T-helper 2 cell treated with Interferon-gamma antibody and Interleukin-4, amounts not matched to agents 100 ng/mL and 5 ng/mL, for 36 hours (primary cell): ENCODE measurements around the gene ZCCHC17. TPM values are rescaled to one million over a fixed set of nuclear protein-coding genes. Genes with fewer than 3 reads are reported as not detected.
"Not testable (repeated sequence)": the region's sequence is repeated elsewhere in the genome, so short reads cannot be mapped to it uniquely, and the experiment has no call there.

Source experiments
- intact Hi-C: fragments of 100-400 bp; cut with micrococcal nuclease; formaldehyde crosslinking; loops from one replicate; pipeline ENCODE4 v1.15.1; 2023
- total RNA-seq: library from RNA; stranded (reverse); gene quantifications from 2 replicates; pipeline ENCODE4 v1.2.3, GENCODE V29; 2022

Gene ZCCHC17
- total RNA-seq, 1 donor from 2014 or later, result 21.8 TPM

- intact Hi-C loops, result no loop called here
Observed at GRCh38 chr1:31368611-31369107, 71.8 kb downstream of the ZCCHC17 start.

- intact Hi-C loops, result no loop called here
Observed at GRCh38 chr1:31370021-31370420, 73.2 kb downstream of the ZCCHC17 start.

GRCh38 chr1:31370565-31370964, 73.7 kb downstream of the ZCCHC17 start:
- intact Hi-C loops, result no loop called here

GRCh38 chr1:31371121-31371959, 74.5 kb downstream of the ZCCHC17 start:
- intact Hi-C loops, result no loop called here

GRCh38 chr1:31372051-31372450, 75.2 kb downstream of the ZCCHC17 start:
- intact Hi-C loops, result no loop called here

GRCh38 chr1:31372751-31373055, 75.9 kb downstream of the ZCCHC17 start:
- intact Hi-C loops, result no loop called here

GRCh38 chr1:31373056-31373896, 76.4 kb downstream of the ZCCHC17 start, which contains the start of gene FABP3:
Gene FABP3 (minus strand): TSS chr1:31373076. CDS start chr1:31373014, 62 bp downstream.
- intact Hi-C loops, result no loop called here

- intact Hi-C loops, result no loop called here
Observed at GRCh38 chr1:31373897-31374486, 77.2 kb downstream of the ZCCHC17 start.

GRCh38 chr1:31374511-31375196, 77.8 kb downstream of the ZCCHC17 start:
- intact Hi-C loops, result no loop called here

GRCh38 chr1:31376375-31377134, 79.7 kb downstream of the ZCCHC17 start:
- intact Hi-C loops, result no loop called here

- intact Hi-C loops, result no loop called here
Observed at GRCh38 chr1:31377364-31377863, 80.6 kb downstream of the ZCCHC17 start.

- intact Hi-C loops, result no loop called here
Observed at GRCh38 chr1:31378001-31378400, 81.2 kb downstream of the ZCCHC17 start.

- intact Hi-C loops, result no loop called here
Observed at GRCh38 chr1:31380181-31380580, 83.3 kb downstream of the ZCCHC17 start.

- intact Hi-C loops, result no loop called here
Observed at GRCh38 chr1:31381394-31382294, 84.8 kb downstream of the ZCCHC17 start.

GRCh38 chr1:31382379-31382989, 85.7 kb downstream of the ZCCHC17 start:
- intact Hi-C loops, result no loop called here

- intact Hi-C loops, result no loop called here
Observed at GRCh38 chr1:31383967-31384366, 87.1 kb downstream of the ZCCHC17 start.

GRCh38 chr1:31386576-31387243, 89.9 kb downstream of the ZCCHC17 start:
- intact Hi-C loops, result not testable (repeated sequence)

GRCh38 chr1:31387612-31388011, 90.8 kb downstream of the ZCCHC17 start:
- intact Hi-C loops, result no loop called here
